ENCODE measurements around the gene HIRIP3. TPM values are rescaled to one million over a fixed set of nuclear protein-coding genes. Genes with fewer than 3 reads are reported as not detected.

Gene HIRIP3
- total and polyA plus RNA-seq, 2 of the 13 experiments (the other 11 are each of a cell fraction or from before 2014, with no cell fraction given), result 12.6 to 17.2 TPM

DNA sequence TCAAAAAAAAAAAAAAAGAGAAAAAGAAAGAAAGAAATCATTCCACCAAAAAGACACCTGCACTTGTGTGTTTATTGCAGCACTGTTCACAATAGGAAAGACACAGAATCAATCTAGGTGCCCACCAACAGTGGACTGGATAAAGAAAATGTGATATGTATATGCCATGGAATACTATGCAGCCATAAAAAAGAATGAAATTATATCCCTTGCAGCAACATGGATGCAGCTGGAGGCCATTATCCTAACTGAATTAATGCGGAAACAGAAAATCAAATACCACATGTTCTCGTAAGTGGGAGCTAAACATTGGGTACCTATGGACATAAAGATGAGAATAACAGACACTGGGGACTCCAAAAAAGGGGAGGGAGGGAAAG, 21.9 kb upstream of the HIRIP3 start (continued):
- TF ChIP-seq NR0B2 (CRISPR knock-in tag; IDR thresholded peaks at IDR 0.05) (no peak), ZNF557 (CRISPR knock-in tag; IDR thresholded peaks at IDR 0.05) (no peak), RCOR2 (CRISPR knock-in tag; IDR thresholded peaks at IDR 0.05) (no peak), ZNF33B (CRISPR knock-in tag; IDR thresholded peaks at IDR 0.05) (no peak)

DNA sequence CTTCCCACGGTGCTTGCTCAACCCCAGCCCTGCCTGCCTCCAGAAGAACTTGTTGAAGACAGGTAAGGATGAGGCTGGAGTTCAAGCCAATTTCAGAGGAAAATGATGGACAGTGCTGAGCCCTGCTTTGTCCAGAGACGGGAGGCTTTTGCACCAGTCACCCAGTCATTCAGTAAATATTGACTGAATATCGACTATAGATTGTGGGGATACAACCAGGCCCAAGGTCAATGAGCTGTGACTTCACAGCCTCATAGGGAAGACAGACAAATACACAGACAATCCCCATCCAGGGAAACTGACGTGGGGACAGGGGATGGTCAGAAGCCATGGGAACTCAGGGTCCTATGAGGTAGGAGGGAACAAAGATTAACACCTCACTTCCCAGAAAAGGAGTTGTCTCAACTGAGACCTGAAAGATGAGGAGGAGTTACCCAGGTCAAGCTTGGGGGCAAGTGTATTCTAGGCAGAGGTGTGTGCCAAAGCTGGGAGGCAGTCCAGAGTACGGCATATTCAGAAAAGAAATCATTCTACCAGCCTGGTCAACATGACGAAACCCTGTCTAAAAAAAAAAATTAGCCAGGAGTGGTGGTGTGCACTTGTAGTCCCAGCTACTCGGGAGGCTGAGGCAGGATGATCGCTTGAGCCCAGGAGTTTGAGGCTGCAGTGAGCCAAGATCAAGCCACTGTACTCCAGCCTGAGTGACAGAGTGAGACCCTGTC, 21.3 kb upstream of the HIRIP3 start:
- H3K27ac ChIP-seq (ENCODE audit: extremely low read length, insufficient read depth, low read length), result no peak overlapping the region
- in situ Hi-C loops (cut with HindIII; ENCODE audit: extremely low pct_ligation_motif_present, low pct_unique_long_range_greater_than_20kb) (no loop called here), intact Hi-C loops (cut with micrococcal nuclease; ENCODE audit: unreplicated experiment) (no loop called here)
- H3K4me1 ChIP-seq (ENCODE audit: insufficient read depth, low read length), result peaks cover 30% of the 10 kb centered on the region
- CTCF ChIA-PET (ENCODE audit: low intra/inter-chr PET ratio, low total read pairs), result no interaction called here
- H2AFZ ChIP-seq (ENCODE audit: low read length), result no peak overlapping the region
- WGBS (ENCODE audit: low lambda C conversion rate), result 14% methylated on average over 8 of the region's 8 CpGs
- H3K9ac ChIP-seq (ENCODE audit: insufficient read depth, low read depth, low read length), result no peak overlapping the region
- no TSS peak for BruUV-seq (replicated peaks)
- no peaks in the 10 kb centered on the region for H3K79me2 ChIP-seq (ENCODE audit: insufficient read depth, low read length)
- no peaks in the 10 kb centered on the region for H3K36me3 ChIP-seq (replicated peaks in 1 of 2; ENCODE audit: control insufficient read depth in 1 of 2, insufficient read depth in 2 of 2, low read length in 2 of 2)
- POLR2A ChIA-PET, result interaction anchor here (1.0 kb wide), 1 partner anchor 117 kb away, joined by 5 read pairs; the partner anchor contains the start of gene SEZ6L2
- FAIRE-seq (no peak), ATAC-seq (peak; percentile 31), DNase-seq (ENCODE audit: low spot score) (peak; percentile 44)
- no peaks in the 10 kb centered on the region for H4K20me1 ChIP-seq (ENCODE audit: insufficient read depth, low read length)
- peaks cover 1 to 27% of the 10 kb centered on the region in 2 experiments; a peak in 3 of 5 replicates for H3K27me3 ChIP-seq (ENCODE audit: control insufficient read depth in 1 of 2, insufficient read depth in 2 of 2, low read length in 2 of 2)
- no peaks in the 10 kb centered on the region for H3K9me3 ChIP-seq (ENCODE audit: low read length)
- H3K4me2 ChIP-seq (ENCODE audit: low read depth, low read length), result peak overlapping the region; percentile 20; the same call in 1 of the 2 replicates
- H3K4me3 ChIP-seq (replicated peaks in 1 of 3; ENCODE audit: insufficient read depth in 1 of 3, low read depth in 2 of 3, low read length in 3 of 3), result no peak overlapping the region
- peak; percentile 82 for TF ChIP-seq GATAD2A (CRISPR knock-in tag; IDR thresholded peaks at IDR 0.05)
- no peak for TF ChIP-seq FOXP1 (IDR thresholded peaks at IDR 0.05)
- 0 out of 2 replicates have a peak, but pooled peaks have one; percentile 19 for TF ChIP-seq FOXP1 (CRISPR knock-in tag; IDR thresholded peaks at IDR 0.05)
- no peak for TF ChIP-seq MEF2D (CRISPR knock-in tag; IDR thresholded peaks at IDR 0.05)
- 0 out of 2 replicates have a peak, but pooled peaks have one; percentile 6 for TF ChIP-seq ZNF274 (CRISPR knock-in tag; IDR thresholded peaks at IDR 0.05)
- peak; percentile 75 for TF ChIP-seq ZNF460 (CRISPR knock-in tag; IDR thresholded peaks at IDR 0.05; ENCODE audit: borderline replicate concordance)
- TF ChIP-seq HDAC2 (CRISPR knock-in tag; IDR thresholded peaks at IDR 0.05), result peak; percentile 45; the same call in 1 of the 2 replicates
- 0 out of 2 replicates have a peak, but pooled peaks have one; percentile 10 for TF ChIP-seq HOXA3 (CRISPR knock-in tag; IDR thresholded peaks at IDR 0.05)
- TF ChIP-seq KAT2B (IDR thresholded peaks at IDR 0.05; ENCODE audit: borderline replicate concordance, low read depth, low read length), result peak; percentile 90
- no peak for TF ChIP-seq ISX (CRISPR knock-in tag; conservative IDR thresholded peaks at IDR 0.05)
- TF ChIP-seq ZSCAN22 (CRISPR knock-in tag; IDR thresholded peaks at IDR 0.05), result no peak
- 0 out of 2 replicates have a peak, but pooled peaks have one; percentile 26 for TF ChIP-seq MIER3 (CRISPR knock-in tag; IDR thresholded peaks at IDR 0.05; ENCODE audit: borderline replicate concordance)
- no peak for TF ChIP-seq ZNF468 (CRISPR knock-in tag; IDR thresholded peaks at IDR 0.05)
- no peak for TF ChIP-seq ZNF121 (CRISPR knock-in tag; IDR thresholded peaks at IDR 0.05)
- TF ChIP-seq, protein P1, sequence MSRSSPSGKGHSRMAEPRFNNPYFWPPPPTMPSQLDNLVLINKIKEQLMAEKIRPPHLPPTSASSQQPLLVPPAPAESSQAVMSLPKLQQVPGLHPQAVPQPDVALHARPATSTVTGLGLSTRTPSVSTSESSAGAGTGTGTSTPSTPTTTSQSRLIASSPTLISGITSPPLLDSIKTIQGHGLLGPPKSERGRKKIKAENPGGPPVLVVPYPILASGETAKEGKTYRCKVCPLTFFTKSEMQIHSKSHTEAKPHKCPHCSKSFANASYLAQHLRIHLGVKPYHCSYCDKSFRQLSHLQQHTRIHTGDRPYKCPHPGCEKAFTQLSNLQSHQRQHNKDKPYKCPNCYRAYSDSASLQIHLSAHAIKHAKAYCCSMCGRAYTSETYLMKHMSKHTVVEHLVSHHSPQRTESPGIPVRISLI (CRISPR knock-in tag; IDR thresholded peaks at IDR 0.05; ENCODE audit: borderline replicate concordance), result peak; percentile 78
- TF ChIP-seq TMF1 (CRISPR knock-in tag; IDR thresholded peaks at IDR 0.05; ENCODE audit: low read depth), result no peak
- TF ChIP-seq JUND (CRISPR knock-in tag; IDR thresholded peaks at IDR 0.05), result 0 out of 2 replicates have a peak, but pooled peaks have one; percentile 44
- no peak for TF ChIP-seq RFXANK (CRISPR knock-in tag; IDR thresholded peaks at IDR 0.05)
- no peak for TF ChIP-seq KDM3A (CRISPR knock-in tag; IDR thresholded peaks at IDR 0.05; ENCODE audit: low read depth)
- 0 out of 2 replicates have a peak, but pooled peaks have one; percentile 45 for TF ChIP-seq ARNTL (CRISPR knock-in tag; IDR thresholded peaks at IDR 0.05)

Measured in HepG2 (cell line).